ENCODE data around the gene DYNC1I1.
"Not testable (repeated sequence)": the region's sequence is repeated elsewhere in the genome, so short reads cannot be mapped to it uniquely, and the experiment has no call there.

The DYNC1I1 gene

DNA sequence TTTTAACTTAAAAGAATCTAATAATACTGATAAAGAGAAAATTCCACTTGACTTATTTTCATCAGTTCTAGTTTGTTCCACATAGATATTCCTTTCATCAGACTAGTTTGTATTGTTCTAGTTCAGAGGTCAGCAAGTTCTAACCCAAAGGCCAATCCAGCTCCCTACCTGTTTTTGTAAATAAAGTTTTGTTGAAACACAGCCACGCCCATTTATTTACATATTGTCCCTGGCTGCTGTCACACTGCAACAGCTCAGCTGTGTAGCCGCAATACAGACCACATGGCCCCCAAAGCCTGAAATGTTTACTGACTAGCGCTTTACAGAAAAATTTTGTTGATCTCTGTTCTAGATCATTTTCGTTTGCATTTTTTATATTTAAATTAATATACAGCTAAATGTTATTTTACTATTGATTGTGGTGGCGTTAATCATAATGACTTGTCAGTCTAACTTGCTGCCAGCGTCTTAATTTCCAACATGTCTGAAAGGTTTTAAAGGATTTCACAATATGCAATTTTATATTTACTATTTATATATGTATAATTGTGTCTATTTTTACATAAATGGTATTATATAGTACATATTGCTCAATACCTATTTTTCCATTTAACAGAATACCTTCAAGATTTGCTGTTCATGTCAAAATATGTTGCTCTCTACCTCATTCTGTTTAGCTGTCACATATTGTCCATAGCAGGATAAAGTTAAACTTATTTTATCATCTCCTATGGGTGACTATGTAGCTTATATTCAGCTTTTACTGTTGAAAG, 159.3 kb downstream of the DYNC1I1 start:
- no peak for DNase-seq (ENCODE audit: low spot score)
- TF ChIP-seq, protein P1, sequence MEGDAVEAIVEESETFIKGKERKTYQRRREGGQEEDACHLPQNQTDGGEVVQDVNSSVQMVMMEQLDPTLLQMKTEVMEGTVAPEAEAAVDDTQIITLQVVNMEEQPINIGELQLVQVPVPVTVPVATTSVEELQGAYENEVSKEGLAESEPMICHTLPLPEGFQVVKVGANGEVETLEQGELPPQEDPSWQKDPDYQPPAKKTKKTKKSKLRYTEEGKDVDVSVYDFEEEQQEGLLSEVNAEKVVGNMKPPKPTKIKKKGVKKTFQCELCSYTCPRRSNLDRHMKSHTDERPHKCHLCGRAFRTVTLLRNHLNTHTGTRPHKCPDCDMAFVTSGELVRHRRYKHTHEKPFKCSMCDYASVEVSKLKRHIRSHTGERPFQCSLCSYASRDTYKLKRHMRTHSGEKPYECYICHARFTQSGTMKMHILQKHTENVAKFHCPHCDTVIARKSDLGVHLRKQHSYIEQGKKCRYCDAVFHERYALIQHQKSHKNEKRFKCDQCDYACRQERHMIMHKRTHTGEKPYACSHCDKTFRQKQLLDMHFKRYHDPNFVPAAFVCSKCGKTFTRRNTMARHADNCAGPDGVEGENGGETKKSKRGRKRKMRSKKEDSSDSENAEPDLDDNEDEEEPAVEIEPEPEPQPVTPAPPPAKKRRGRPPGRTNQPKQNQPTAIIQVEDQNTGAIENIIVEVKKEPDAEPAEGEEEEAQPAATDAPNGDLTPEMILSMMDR (IDR thresholded peaks at IDR 0.05; ENCODE audit: extremely low read depth, missing control alignments), result no peak

DNA sequence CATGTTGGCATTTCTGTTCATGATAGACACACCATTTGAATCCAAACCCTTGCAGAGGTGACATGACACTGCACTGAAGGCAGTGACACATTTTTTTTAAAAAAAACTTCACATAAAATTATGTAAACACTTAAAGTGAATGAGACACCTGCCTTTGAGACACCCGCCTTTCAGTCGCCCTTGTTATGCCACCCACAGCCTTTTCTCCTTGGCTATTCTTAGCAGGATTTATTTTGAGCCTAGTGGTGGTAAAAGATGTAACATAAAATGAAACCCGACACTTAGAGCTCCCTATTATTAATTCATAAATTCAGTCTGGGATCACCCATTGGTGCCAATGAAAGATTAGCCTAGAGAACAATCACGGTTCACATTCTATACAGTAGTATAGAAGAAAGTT, 161.3 kb downstream of the DYNC1I1 start:
- TF ChIP-seq, protein P1 (IDR thresholded peaks at IDR 0.05; ENCODE audit: extremely low read depth, missing control alignments), result no peak
- no peak for DNase-seq (ENCODE audit: low spot score)

DNA sequence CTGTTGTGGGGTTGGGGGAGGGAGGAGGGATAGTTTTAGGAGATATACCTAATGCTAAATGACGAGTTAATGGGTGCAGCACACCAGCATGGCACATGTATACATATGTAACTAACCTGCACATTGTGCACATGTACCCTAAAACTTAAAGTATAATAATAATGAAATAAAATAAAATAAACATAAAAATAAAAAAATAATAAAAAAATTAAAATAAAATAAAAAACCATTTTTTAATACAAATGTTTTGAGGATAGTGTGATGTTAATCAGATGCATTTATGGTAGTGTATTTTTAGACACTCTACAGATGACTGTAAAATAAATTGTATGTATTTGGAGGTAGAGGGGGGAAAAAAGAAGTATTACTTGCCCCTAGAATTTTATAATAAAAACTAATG, 172.5 kb downstream of the DYNC1I1 start:
- not testable (repeated sequence) for DNase-seq (ENCODE audit: low spot score)

DNA sequence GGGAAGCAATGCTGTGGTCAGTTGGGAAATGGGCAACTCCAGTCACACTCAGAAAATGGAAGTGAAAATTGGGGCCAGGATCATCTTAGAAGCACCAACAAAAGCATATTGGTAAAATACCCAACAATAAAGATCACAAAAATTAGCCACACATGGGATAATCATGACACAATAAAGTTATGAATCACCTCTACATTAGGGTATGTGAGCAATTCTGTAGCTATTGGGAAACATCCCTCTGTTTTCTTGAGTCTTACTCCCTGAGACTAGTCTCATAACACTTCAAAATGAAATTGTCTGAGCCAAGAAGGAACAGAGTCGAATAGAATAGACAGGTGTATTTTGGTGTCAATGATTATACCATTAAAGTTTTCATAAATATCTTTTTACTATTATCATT, 178.3 kb downstream of the DYNC1I1 start:
- no peak for DNase-seq (ENCODE audit: low spot score)
- TF ChIP-seq, protein P1 (IDR thresholded peaks at IDR 0.05; ENCODE audit: extremely low read depth, missing control alignments), result no peak

DNA sequence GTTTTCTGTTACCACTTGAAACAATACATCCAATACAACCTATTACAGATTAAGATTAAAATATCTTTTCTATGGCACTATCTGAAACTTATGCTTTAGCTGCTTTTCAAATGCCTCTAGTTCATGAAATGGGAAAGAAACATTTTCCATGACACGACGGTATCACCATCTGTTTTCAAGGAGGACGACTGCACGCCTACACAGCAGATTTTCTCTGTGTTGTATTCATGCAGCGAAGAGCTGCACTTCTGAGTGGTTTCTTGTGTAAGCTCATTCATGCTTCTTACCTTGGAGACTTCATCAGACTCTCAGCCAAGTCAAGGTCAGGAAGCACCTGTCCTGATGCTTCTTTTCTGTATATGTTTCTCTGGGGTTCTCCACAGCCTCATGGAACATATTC, 179.2 kb downstream of the DYNC1I1 start:
- TF ChIP-seq, protein P1 (IDR thresholded peaks at IDR 0.05; ENCODE audit: extremely low read depth, missing control alignments), result no peak
- no peak for DNase-seq (ENCODE audit: low spot score)

DNA sequence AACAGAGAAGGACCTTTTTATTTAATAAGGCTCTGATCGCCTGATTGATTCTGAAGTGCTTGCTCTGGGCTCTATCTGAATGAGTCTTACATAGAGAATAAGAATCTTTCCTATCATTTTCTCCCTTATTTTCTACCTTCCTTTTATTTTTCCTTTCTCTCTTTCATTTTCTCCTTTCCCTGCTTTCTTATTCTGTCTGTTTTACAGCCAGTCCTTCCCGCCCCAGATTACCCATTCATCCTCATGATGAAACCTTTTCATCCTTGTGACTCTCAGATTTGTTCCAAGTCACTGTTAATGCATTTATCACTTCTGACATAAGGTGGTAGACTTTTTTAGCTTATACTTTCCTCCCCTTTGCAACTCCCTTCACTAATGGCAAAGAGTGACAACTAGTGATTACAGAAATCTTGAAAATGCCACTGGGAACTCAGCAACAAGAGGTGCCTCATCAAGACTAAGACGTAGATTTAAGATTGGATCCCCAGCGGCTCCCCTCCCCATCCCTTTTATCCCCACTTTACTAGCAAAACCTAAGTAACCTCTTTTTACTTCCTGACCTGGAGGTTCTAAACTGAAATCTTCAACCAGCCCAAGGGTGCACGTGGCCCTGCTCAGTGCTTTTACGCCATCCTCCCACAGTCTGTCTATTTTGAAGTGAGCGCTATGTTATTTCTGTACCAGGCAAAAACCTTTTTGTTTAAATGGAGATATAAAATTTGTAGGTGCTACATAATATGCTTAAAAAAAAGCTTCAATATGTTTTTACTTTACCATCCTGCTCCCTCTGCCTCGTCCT, 179.8 kb downstream of the DYNC1I1 start:
- TF ChIP-seq, protein P1 (IDR thresholded peaks at IDR 0.05; ENCODE audit: extremely low read depth, missing control alignments), result no peak
- no peak for DNase-seq (ENCODE audit: low spot score)

DNA sequence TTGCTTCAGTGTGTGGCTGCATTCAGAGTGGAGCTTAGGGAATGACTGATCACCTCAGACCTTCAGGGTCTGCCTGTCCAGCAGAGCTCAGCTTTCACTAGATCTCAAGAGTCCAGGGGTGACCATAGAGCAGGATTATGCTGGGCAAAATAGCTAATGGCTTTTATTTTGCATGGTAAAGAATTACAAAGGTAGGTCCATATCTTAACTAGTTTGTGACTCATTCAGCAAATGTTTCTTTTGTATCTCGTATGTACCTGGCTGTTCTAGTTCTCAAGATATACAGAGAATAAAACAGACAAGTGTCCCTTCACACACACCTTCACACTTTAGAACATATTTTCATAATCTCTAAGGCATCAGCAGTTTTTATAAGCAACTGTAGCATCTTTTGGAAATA, 180.5 kb downstream of the DYNC1I1 start:
- no peak for DNase-seq (ENCODE audit: low spot score)
- TF ChIP-seq, protein P1 (IDR thresholded peaks at IDR 0.05; ENCODE audit: extremely low read depth, missing control alignments), result no peak
